DOHH2 (cell line): ENCODE results near the gene MYL9.
"Not testable (repeated sequence)": the region's sequence is repeated elsewhere in the genome, so short reads cannot be mapped to it uniquely, and the experiment has no call there.

Experiments used
- H3F3A ChIP-seq: fragments of 200-600 bp; sonication (generic), shearing (Covaris generic); 2 replicates; pipeline ENCODE4 v1.6.0; 2016; ENCODE audit warnings: antibody characterized with exemption, mild to moderate bottlenecking; ENCODE audit not compliant: control insufficient read depth, insufficient read depth
- H3K27ac ChIP-seq: fragments of 200-600 bp; sonication (generic); 2 replicates; pipeline ENCODE4 v1.5.1; 2014; ENCODE audit warnings: low read depth, mild to moderate bottlenecking, low read length, moderate library complexity
- H3K27me3 ChIP-seq: fragments of 200-600 bp; sonication (generic); 2 replicates; pipeline ENCODE4 v1.6.1; 2014; ENCODE audit warnings: mild to moderate bottlenecking, low read length, mixed read lengths; ENCODE audit not compliant: control insufficient read depth
- H3K36me3 ChIP-seq: fragments of 200-600 bp; sonication (generic); 2 replicates; pipeline ENCODE4 v1.6.1; 2014; ENCODE audit warnings: mild to moderate bottlenecking, low read length, moderate library complexity, mixed read lengths; ENCODE audit not compliant: control insufficient read depth
- H3K4me1 ChIP-seq: fragments of 200-600 bp; sonication (generic); 2 replicates; pipeline ENCODE4 v1.6.1; 2014; ENCODE audit warnings: mild to moderate bottlenecking, low read length, mixed read lengths; ENCODE audit not compliant: control insufficient read depth
- H3K4me2 ChIP-seq: fragments of 200-600 bp; sonication (generic); 2 replicates; pipeline ENCODE4 v1.6.0; 2014; ENCODE audit warnings: mild to moderate bottlenecking, low read length, moderate library complexity
- H3K4me3 ChIP-seq: fragments of 200-600 bp; sonication (generic); 2 replicates; pipeline ENCODE4 v1.5.1; 2014; ENCODE audit warnings: mild to moderate bottlenecking, low read length, mixed read lengths
- H3K79me2 ChIP-seq: fragments of 200-600 bp; sonication (generic); 2 replicates; pipeline ENCODE4 v1.6.1; 2014; ENCODE audit warnings: mild to moderate bottlenecking, low read length, mixed read lengths; ENCODE audit not compliant: control insufficient read depth
- H3K9me2 ChIP-seq: fragments of 200-600 bp; sonication (generic); replicated peaks from 2 replicates; pipeline ENCODE4 v1.6.1; 2014; ENCODE audit warnings: mild to moderate bottlenecking, low read length, mixed read lengths; ENCODE audit not compliant: control insufficient read depth
- H3K9me3 ChIP-seq: fragments of 200-600 bp; sonication (generic); 2 replicates; pipeline ENCODE4 v1.6.1; 2014; ENCODE audit warnings: antibody characterized with exemption, low read length, mixed read lengths; ENCODE audit not compliant: control insufficient read depth, insufficient read depth
- H4K20me1 ChIP-seq: fragments of 200-600 bp; sonication (generic); 2 replicates; pipeline ENCODE4 v1.6.0; 2014; ENCODE audit warnings: low read depth, mild to moderate bottlenecking, antibody characterized with exemption, low read length, moderate library complexity; ENCODE audit not compliant: control insufficient read depth, insufficient read depth
- EZH2phosphoT487 ChIP-seq: fragments of 200-600 bp; sonication (generic); IDR thresholded peaks from 2 replicates; pipeline ENCODE4 v1.6.1; 2017; ENCODE audit warnings: borderline replicate concordance, mild to moderate bottlenecking, antibody characterized with exemption, low read length, moderate library complexity, mixed read lengths
- TF ChIP-seq, protein P1 (sequence below): fragments of 200-600 bp; sonication (generic); IDR thresholded peaks from one replicate; pipeline ENCODE4 v1.5.1; 2014; ENCODE audit warnings: antibody characterized with exemption, mild to moderate bottlenecking, low read depth, low read length; ENCODE audit not compliant: poor library complexity, severe bottlenecking

MYL9 gene

DNA sequence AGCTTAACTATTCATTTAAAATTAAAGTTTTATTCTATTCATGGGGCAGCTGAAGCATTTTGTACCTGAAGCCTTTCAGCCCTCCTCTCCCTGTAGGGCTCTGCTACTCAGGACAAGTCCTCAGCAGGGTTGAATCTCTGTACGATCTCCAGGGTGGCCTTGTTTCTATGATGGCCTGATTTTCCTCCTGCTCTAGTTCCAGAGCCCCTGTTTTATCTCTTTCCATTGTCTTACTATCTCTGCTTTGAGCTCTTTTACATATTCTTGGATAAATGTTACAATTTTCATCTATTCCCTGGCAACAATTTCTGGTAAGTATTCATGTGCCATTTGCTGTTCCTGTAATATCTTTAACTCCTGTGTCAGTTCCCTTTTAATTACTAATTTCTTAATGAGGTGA is 19.8 kb upstream of the MYL9 start:
- H3K79me2 ChIP-seq: no peaks in the 10 kb centered on the region
- no peaks in the 10 kb centered on the region for H3K27me3 ChIP-seq
- 0 out of 2 replicates have a peak, but pooled peaks cover 4% of the 10 kb centered on the region for H4K20me1 ChIP-seq
- no peak overlapping the region for H3K4me2 ChIP-seq
- no peak overlapping the region for H3K4me3 ChIP-seq
- H3K36me3 ChIP-seq: peaks cover 15% of the 10 kb centered on the region
- no peak overlapping the region for H3K27ac ChIP-seq
- H3K9me2 ChIP-seq: no peaks in the 10 kb centered on the region
- no peaks in the 10 kb centered on the region for H3K9me3 ChIP-seq
- H3K4me1 ChIP-seq: peaks cover 12% of the 10 kb centered on the region
- H3F3A ChIP-seq: 0 out of 2 replicates have a peak, but pooled peaks cover 4% of the 10 kb centered on the region
- TF ChIP-seq, protein P1, sequence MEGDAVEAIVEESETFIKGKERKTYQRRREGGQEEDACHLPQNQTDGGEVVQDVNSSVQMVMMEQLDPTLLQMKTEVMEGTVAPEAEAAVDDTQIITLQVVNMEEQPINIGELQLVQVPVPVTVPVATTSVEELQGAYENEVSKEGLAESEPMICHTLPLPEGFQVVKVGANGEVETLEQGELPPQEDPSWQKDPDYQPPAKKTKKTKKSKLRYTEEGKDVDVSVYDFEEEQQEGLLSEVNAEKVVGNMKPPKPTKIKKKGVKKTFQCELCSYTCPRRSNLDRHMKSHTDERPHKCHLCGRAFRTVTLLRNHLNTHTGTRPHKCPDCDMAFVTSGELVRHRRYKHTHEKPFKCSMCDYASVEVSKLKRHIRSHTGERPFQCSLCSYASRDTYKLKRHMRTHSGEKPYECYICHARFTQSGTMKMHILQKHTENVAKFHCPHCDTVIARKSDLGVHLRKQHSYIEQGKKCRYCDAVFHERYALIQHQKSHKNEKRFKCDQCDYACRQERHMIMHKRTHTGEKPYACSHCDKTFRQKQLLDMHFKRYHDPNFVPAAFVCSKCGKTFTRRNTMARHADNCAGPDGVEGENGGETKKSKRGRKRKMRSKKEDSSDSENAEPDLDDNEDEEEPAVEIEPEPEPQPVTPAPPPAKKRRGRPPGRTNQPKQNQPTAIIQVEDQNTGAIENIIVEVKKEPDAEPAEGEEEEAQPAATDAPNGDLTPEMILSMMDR: no peak
- no peak for TF ChIP-seq EZH2phosphoT487

DNA sequence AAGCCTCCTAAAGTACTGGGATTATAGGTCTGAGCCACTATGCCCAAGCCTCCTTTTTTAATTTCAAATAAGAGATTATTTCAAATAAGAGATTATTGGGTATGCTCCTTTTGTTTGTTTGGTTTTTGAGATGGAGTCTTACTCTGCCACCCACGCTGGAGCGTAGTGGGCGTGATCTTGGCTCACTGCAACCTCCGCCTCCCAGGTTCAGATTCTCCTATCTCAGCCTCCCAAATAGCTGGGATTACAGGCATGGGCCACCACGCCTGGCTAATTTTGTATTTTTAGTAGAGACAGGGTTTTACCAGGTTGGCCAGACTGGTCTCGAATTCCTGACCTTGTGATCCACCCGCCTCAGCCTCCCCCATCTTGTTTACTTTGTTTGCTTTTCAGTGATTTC is 18.9 kb upstream of the MYL9 start:
- not testable (repeated sequence) for H3K4me2 ChIP-seq, H3K9me3 ChIP-seq, H3K27ac ChIP-seq, H3F3A ChIP-seq, H3K27me3 ChIP-seq, H3K4me3 ChIP-seq, H3K79me2 ChIP-seq, H3K9me2 ChIP-seq, H4K20me1 ChIP-seq
- Histone ChIP-seq H3K36me3 (peaks cover 20% of the 10 kb centered on the region), H3K4me1 (peaks cover 12% of the 10 kb centered on the region)

DNA sequence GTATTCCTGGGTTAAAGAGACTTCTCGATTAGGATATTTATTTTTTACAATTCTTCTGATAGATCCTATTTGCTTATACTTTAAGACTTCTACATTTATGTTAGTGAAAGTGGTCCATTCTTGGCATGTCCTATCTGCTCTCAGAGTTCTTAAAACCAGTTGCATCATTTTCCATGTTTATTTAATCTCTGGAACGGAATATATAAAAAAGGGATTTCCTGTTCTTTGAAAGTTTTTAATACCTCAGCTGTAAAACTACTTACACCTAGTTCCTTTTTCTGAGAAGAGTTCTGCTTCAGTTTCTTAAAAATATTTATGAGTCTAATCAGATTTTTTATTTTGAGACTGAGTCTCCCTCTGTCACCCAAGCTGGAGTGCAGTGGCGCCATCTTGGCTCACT is 18.0 kb upstream of the MYL9 start:
- H3K36me3 ChIP-seq: peaks cover 21% of the 10 kb centered on the region
- H3K27me3 ChIP-seq: no peaks in the 10 kb centered on the region
- TF ChIP-seq EZH2phosphoT487: no peak
- TF ChIP-seq, protein P1: no peak
- no peaks in the 10 kb centered on the region for H3K9me2 ChIP-seq
- H3K9me3 ChIP-seq: no peaks in the 10 kb centered on the region
- H3K4me2 ChIP-seq: no peak overlapping the region
- H3K4me1 ChIP-seq: peaks cover 12% of the 10 kb centered on the region
- H3K4me3 ChIP-seq: no peak overlapping the region
- no peak overlapping the region for H3K27ac ChIP-seq
- 0 out of 2 replicates have a peak, but pooled peaks cover 4% of the 10 kb centered on the region for H4K20me1 ChIP-seq
- no peaks in the 10 kb centered on the region for H3K79me2 ChIP-seq
- H3F3A ChIP-seq: 0 out of 2 replicates have a peak, but pooled peaks cover 2% of the 10 kb centered on the region

DNA sequence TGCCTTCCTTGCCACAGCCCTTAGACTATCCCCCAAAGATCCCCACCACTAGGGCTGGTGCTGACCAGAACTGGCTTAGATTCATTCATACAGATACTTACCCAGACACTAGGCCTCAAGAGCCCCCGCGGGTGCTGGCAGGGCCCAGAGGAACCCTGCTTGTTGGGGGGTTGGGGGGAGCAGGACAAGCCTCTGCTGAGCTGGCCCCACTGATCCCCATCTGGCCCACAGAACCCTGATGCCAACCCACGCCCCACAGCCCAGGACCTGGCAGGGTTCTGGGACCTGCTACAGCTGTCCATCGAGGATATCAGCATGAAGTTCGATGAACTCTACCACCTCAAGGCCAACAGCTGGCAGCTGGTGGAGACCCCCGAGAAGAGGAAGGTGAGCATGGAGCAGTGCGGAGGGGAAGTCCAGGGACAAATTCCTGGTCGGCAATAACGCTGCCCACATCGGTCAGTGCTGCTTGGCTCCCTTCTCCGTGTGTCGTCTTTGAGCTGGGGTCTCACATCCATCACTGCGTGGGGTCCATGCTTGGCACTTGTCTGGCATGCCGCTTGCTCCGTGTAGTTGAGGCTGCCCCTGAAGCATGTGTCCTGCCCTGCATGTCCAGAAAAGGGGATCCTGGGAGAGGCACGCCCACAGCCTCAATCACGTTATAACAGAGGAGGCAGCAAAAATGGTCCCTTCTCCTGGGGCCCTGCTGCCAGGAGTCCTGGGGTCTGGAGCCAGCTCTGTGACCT is 15.5 kb upstream of the MYL9 start:
- no peak overlapping the region for H3K4me3 ChIP-seq
- no peak overlapping the region for H3K27ac ChIP-seq
- H3K9me3 ChIP-seq: no peaks in the 10 kb centered on the region
- H3F3A ChIP-seq: no peaks in the 10 kb centered on the region
- H3K27me3 ChIP-seq: no peaks in the 10 kb centered on the region
- peaks cover 21% of the 10 kb centered on the region for H3K36me3 ChIP-seq
- H3K4me1 ChIP-seq: peaks cover 12% of the 10 kb centered on the region
- H4K20me1 ChIP-seq: 0 out of 2 replicates have a peak, but pooled peaks cover 4% of the 10 kb centered on the region
- H3K4me2 ChIP-seq: no peak overlapping the region
- no peaks in the 10 kb centered on the region for H3K79me2 ChIP-seq
- TF ChIP-seq EZH2phosphoT487: no peak
- TF ChIP-seq, protein P1: no peak
- no peaks in the 10 kb centered on the region for H3K9me2 ChIP-seq
